Mammary epithelial cell (primary cell): ENCODE measurements around the gene KIF23.

Experiments used
- CTCF ChIP-seq, 2 donors: IDR thresholded peaks in 1 of 2; conservative IDR thresholded peaks in 1 of 2; 2 replicates each; pipeline ENCODE4 v1.5.1; 2011 to 2012; ENCODE audit warnings: inconsistent platforms in 2 of 2, low read length in 2 of 2, mild to moderate bottlenecking in 2 of 2, control low read depth in 1 of 2, low read depth in 1 of 2; ENCODE audit not compliant: insufficient read depth in 1 of 2; ENCODE audit errors: extremely low read depth in 1 of 2
- EZH2 ChIP-seq: IDR thresholded peaks from 2 replicates; pipeline ENCODE4 v1.6.1; 2012; ENCODE audit warnings: low read length, inconsistent platforms, borderline replicate concordance

- TF ChIP-seq CTCF (conservative IDR thresholded peaks at IDR 0.05 in 1 of 2, IDR thresholded peaks at IDR 0.05 in 1 of 2; ENCODE audit: extremely low read depth in 1 of 2, insufficient read depth in 1 of 2, low read depth in 1 of 2, low read length in 2 of 2) (no peak), EZH2 (no peak)
Observed at GRCh38 chr15:69444686-69445085, 30.5 kb downstream of the KIF23 start.
